Endothelial cell of umbilical vein (primary cell): ENCODE results near the gene NAA38. TPM values are rescaled to one million over a fixed set of nuclear protein-coding genes. Genes with fewer than 3 reads are reported as not detected.

Source experiments
- BruUV-seq: library from RNA; stranded (reverse); fragments of 400-500 nt; replicated peaks from 2 replicates; lab custom pipeline; 2021; lab: Mats Ljungman, UMichigan
- CTCF ChIA-PET: fragments of 300-600, 350-600 bp; sonication (Branson Sonifier 250); formaldehyde crosslinking; loops from one replicate; lab custom pipeline; 2021; ENCODE audit warnings: antibody characterized with exemption, inconsistent platforms; lab: Charles Lee
- POLR2A ChIA-PET: fragments of 300-600, 350-600 bp; sonication (Branson Sonifier 250); formaldehyde crosslinking; loops from one replicate; lab custom pipeline; 2021; ENCODE audit warnings: antibody characterized with exemption, inconsistent platforms; lab: Charles Lee
- DNase-seq: peaks from one replicate; pipeline ENCODE4 v3.0.0-alpha.2; 2011; ENCODE audit warnings: low read depth, low spot score
- FAIRE-seq: peaks from 2 replicates; lab custom pipeline; 2011; peaks lifted over from hg19 to GRCh38; lab: Jason Lieb, UNC
- H2AFZ ChIP-seq: 2 replicates; pipeline ENCODE4 v1.6.0; 2012; ENCODE audit warnings: low read depth, low read length, control low read depth, inconsistent platforms
- H3K27ac ChIP-seq: 2 replicates; pipeline ENCODE4 v1.5.1; 2011; ENCODE audit warnings: low read depth, mild to moderate bottlenecking, control low read depth, low read length, moderate library complexity; ENCODE audit not compliant: insufficient read depth
- H3K27me3 ChIP-seq, 2 experiments: 2 replicates each; pipeline versions ENCODE4 v1.6.0 to v1.6.1; 2011; ENCODE audit warnings: low read length in 2 of 2, mixed read lengths in 1 of 2; ENCODE audit not compliant: control insufficient read depth in 2 of 2, insufficient read depth in 2 of 2
- H3K36me3 ChIP-seq, 2 experiments: 2 replicates in 1 of 2; 3 replicates in 1 of 2; pipeline ENCODE4 v1.5.1; 2011; ENCODE audit warnings: low read length in 2 of 2, mild to moderate bottlenecking in 1 of 2, moderate library complexity in 1 of 2; ENCODE audit not compliant: control insufficient read depth in 2 of 2, insufficient read depth in 2 of 2; ENCODE audit errors: extremely low read depth in 1 of 2
- H3K4me1 ChIP-seq: 3 replicates; pipeline ENCODE4 v1.5.1; 2011; ENCODE audit warnings: mild to moderate bottlenecking, low read length; ENCODE audit not compliant: control insufficient read depth, insufficient read depth; ENCODE audit errors: extremely low read depth
- H3K4me2 ChIP-seq: 2 replicates; pipeline ENCODE4 v1.6.1; 2011; ENCODE audit warnings: low read length, control low read depth, mixed read lengths; ENCODE audit not compliant: insufficient read depth
- H3K4me3 ChIP-seq, 3 experiments: fragments of 200-600 bp in 1 of 3; sonication (generic), shearing (Covaris generic) in 1 of 3; replicated peaks in 1 of 3; 2 replicates each; pipeline ENCODE4 v1.5.1; 2011 to 2016; ENCODE audit warnings: control low read depth in 3 of 3, low read length in 3 of 3, mild to moderate bottlenecking in 2 of 3, inconsistent platforms in 1 of 3, low read depth in 1 of 3, moderate library complexity in 1 of 3; ENCODE audit not compliant: insufficient read depth in 1 of 3
- H3K79me2 ChIP-seq: 2 replicates; pipeline ENCODE4 v1.6.0; 2012; ENCODE audit warnings: low read length, inconsistent platforms; ENCODE audit not compliant: control insufficient read depth, insufficient read depth
- H3K9ac ChIP-seq: replicated peaks from 2 replicates; pipeline ENCODE3; 2011; ENCODE audit warnings: low read length, control low read depth; ENCODE audit not compliant: insufficient read depth; ENCODE audit errors: extremely low read depth
- H3K9me1 ChIP-seq: replicated peaks from 3 replicates; pipeline ENCODE4 v1.6.0; 2011; ENCODE audit warnings: mild to moderate bottlenecking, low read length; ENCODE audit not compliant: control insufficient read depth, insufficient read depth; ENCODE audit errors: extremely low read depth
- H3K9me3 ChIP-seq: replicated peaks from 2 replicates; pipeline ENCODE4 v1.5.1; 2012; ENCODE audit warnings: low read length, inconsistent platforms; ENCODE audit not compliant: control insufficient read depth, insufficient read depth
- H4K20me1 ChIP-seq: replicated peaks from 2 replicates; pipeline ENCODE3; 2011; ENCODE audit warnings: mild to moderate bottlenecking, low read length; ENCODE audit not compliant: control insufficient read depth, insufficient read depth; ENCODE audit errors: extremely low read depth
- MAX ChIP-seq: IDR thresholded peaks from 2 replicates; pipeline ENCODE4 v1.6.1; 2011; ENCODE audit not compliant: insufficient read depth, insufficient read length
- POLR2A ChIP-seq: IDR thresholded peaks from 2 replicates; pipeline ENCODE4 v1.6.1; 2012; ENCODE audit warnings: low read depth, mild to moderate bottlenecking, control low read depth, low read length
- POLR2AphosphoS5 ChIP-seq: IDR thresholded peaks from 2 replicates; pipeline ENCODE4 v1.6.1; 2012; ENCODE audit warnings: low read depth, mild to moderate bottlenecking, control low read depth, low read length, moderate library complexity; ENCODE audit not compliant: insufficient read depth
- dilution Hi-C: fragments of 300-500 bp; cut with MboI; formaldehyde crosslinking; loops from one replicate; pipeline ENCODE4 v1.15.0; 2019; ENCODE audit warnings: low sequenced_read_pairs; ENCODE audit not compliant: extremely low pct_ligation_motif_present
- intact Hi-C: fragments of 100-400 bp; cut with micrococcal nuclease; formaldehyde crosslinking; loops from one replicate; pipeline ENCODE4 v1.10.0; 2022
- polyA plus RNA-seq, 4 experiments: library from polyadenylated mRNA; depleted of rRNA in 3 of 4; stranded (reverse) in 3 of 4; unstranded in 1 of 4; fragments of >200 nt; gene quantifications; 2 replicates each; pipeline versions ENCODE4 v1.2.1 to v1.2.3, GENCODE V29; 2011 to 2012; ENCODE audit warnings: missing spikeins in 1 of 4
- total RNA-seq: library from RNA; stranded (reverse); gene quantifications from 2 replicates; pipeline ENCODE4 v1.2.3, GENCODE V29; 2021

NAA38 gene
- total and polyA plus RNA-seq, 2 donors (not counting 3 experiments of a cell fraction or from before 2014, with no cell fraction given) = 119 to 267 TPM

GRCh38 chr17:7835814-7836595 is 21.4 kb downstream of the NAA38 start:
- peak; percentile 60 for DNase-seq
- H3K9me1 ChIP-seq = no peaks in the 10 kb centered on the region
- peak overlapping the region; percentile 88 for H2AFZ ChIP-seq
- BruUV-seq = TSS peak; percentile 55
- no peaks in the 10 kb centered on the region for H4K20me1 ChIP-seq
- no peaks in the 10 kb centered on the region for H3K79me2 ChIP-seq
- H3K27me3 ChIP-seq = peaks cover 0 to 3% of the 10 kb centered on the region in 2 experiments
- peaks cover 0 to 2% of the 10 kb centered on the region in 2 experiments for H3K36me3 ChIP-seq
- FAIRE-seq = peak; percentile 73
- H3K4me3 ChIP-seq = peak overlapping the region; percentile 52 to 71 (median 64)
- POLR2A ChIA-PET = interaction anchor here (1.6 kb wide), 1 partner anchor 8 kb away, joined by 6 read pairs; no protein-coding TSS in a partner anchor
- H3K4me1 ChIP-seq = peaks cover 36% of the 10 kb centered on the region
- dilution Hi-C loops = no loop called here
- TF ChIP-seq POLR2AphosphoS5 (peak; percentile 21), MAX (no peak), POLR2A (peak; percentile 57)
- peak overlapping the region; percentile 87 for H3K27ac ChIP-seq
- intact Hi-C loops = loop anchor here (1.0 to 5.0 kb wide), 4 partner anchors 8 to 264 kb away; partner anchors contain the start of gene NAA38
- peak overlapping the region; percentile 91 for H3K4me2 ChIP-seq
- H3K9me3 ChIP-seq = no peaks in the 10 kb centered on the region
- CTCF ChIA-PET = interaction anchor here (0.8 to 5.8 kb wide), 14 partner anchors 9 to 154 kb away, joined by 3 to 32 read pairs (median 5); partner anchors contain the start of genes CYB5D1, NAA38, TMEM88 and TP53
- peak overlapping the region; percentile 91 for H3K9ac ChIP-seq
